DMS79 (cell line): Measurements from ENCODE around the gene PPM1F.

ENCODE experiments used
- DNase-seq: peaks from one replicate; lab custom pipeline; 2025; lab: John Stamatoyannopoulos, UW

PPM1F gene, protein sequence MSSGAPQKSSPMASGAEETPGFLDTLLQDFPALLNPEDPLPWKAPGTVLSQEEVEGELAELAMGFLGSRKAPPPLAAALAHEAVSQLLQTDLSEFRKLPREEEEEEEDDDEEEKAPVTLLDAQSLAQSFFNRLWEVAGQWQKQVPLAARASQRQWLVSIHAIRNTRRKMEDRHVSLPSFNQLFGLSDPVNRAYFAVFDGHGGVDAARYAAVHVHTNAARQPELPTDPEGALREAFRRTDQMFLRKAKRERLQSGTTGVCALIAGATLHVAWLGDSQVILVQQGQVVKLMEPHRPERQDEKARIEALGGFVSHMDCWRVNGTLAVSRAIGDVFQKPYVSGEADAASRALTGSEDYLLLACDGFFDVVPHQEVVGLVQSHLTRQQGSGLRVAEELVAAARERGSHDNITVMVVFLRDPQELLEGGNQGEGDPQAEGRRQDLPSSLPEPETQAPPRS

DNA sequence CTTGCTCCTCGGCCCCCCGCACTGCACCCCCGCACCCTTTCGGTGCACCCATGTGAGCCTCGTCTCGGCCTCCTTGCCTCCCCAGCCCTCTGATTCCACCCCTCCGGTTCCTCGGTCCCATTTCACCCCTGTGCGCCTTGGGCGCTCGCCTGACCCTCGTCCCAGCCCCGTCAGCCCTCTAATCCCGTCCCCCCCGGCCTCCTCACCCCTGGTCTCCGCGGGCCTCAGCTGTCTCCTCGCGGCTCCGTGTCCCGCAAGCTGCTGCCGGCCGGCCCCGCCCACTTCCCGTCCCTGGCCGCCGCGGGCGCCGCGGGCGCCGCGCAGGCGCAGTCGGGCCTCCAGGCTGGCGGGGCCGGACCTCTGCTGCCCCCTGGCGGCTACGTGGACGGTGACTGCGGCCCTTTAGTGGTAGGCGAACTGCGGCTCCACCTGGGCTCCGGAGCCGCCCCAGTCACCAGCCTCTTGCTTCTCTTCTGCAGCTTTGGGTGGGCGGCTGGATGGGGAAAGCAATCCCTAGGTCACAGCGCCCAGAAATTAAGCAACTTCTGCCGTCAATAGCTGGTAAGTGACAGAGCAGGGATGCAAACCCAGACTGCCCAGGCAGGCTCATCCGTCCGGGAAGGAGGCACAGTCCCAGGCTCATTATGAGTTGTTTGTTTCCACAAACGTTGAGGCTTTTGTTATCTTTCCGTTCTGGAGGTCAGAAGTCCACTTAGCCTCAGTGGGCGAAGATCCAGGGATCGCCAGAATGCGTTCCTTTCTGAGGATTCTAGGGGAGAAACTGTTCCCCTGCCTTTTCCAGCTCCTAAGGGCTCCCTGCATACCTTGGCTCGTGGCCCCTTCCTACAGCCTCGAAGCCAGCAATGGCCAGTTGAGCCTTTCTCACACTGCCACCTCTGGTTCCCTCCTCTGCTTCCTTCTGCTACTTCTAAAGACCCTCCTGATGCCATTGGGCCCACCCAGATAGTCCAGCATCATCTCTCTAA lies at the start of gene PPM1F:
PPM1F (minus strand) TSS at position 263 of the 986 bp plus-strand sequence. CDS start 6,800 bp downstream, outside the sequence.
- DNase-seq = no peak

DNA sequence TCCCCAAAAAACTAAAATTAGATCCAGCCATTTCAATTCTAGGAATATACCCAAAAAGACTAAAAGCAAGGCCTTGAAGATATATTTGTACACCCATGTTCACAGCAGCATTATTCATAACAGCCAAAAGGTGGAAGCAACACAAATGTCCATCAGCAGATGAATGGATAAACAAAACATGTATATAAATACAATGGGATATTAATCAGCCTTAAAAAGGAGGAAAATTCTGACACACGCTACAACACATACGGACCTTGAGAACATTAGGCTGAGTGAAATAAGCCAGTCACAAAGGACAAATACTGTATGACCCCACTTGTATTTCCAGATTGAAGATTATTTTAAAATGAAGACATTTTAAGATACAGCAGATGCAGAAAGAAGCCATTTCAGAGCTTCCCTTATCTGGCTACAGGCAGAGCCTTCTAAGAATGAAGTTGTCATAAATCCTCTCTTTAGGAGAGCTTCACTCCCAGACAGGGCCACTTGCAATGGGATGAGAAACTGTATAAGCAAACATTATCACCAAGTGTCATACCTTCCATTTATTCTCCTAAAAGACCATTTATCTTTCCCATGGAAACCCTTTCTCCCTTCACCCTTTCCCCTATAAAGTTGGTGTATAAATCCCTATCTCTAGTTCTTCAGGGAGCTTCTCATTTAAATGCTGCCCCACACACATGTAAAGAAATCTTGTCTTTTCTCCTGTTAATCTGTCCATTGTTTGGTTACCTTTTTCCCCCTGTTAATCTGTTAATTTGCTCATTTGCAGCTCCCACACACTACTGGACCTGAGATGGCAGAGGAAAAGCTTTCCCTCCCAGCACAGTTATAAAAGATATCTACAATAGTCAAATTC lies 49.2 kb upstream of the PPM1F start:
- no peak for DNase-seq

- no peak for DNase-seq
Observed at GRCh38 chr22:21998595-21999247, 46.1 kb upstream of the PPM1F start.

GRCh38 chr22:21996175-21996720 lies 43.6 kb upstream of the PPM1F start:
- no peak for DNase-seq

DNA sequence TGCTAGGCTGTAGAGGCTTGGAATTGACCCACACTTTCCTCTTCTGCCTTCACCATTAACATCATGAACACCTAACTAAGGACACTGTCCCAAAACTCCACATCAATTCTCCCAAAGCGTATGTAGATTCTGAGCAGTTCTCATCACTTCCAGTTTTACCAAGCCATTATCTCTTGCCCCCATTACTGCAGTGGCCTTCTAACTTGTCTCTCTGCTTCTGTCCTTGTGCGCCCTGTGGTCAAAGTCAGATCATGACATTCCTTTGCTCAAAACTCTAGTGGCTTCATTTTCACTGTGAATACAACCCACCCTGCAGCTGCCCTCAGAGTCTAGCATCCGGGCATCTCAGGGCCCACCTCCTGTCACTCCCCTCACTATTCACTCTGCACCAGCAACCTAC lies 43.0 kb upstream of the PPM1F start:
- DNase-seq = no peak

DNA sequence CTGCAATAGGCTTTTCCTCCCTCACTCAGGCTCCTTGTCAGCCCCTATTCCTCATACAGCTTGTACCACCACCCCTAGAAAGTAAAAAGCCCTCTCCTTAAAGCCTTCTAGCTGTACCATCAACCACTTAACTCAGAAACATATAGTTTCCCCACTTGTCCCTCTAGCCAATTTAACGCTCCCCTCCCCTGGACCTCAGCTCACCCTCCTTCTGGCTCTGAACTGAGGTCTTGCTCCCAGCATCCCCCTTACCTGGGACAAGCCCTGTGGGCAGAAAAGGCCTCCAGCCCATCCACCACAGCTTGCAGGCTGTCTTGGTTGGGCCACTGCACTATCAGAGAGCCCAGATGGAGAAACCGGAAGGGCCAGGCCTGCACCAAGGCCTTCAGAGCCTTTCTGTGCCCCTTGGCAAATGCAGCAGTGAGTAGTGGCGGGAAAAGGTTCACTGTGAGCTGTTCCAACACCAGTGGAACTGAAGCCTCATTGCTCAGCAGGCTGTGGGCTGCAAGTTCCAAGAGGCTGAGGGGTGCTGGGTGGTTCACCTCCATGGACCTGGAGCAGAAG lies 42.3 kb upstream of the PPM1F start:
- no peak for DNase-seq

GRCh38 chr22:21992593-21993237 lies 40.1 kb upstream of the PPM1F start:
- no peak for DNase-seq

- no peak for DNase-seq
Observed at GRCh38 chr22:21991774-21992173, 39.1 kb upstream of the PPM1F start.

- DNase-seq = no peak
Observed at GRCh38 chr22:21991304-21991596, 38.6 kb upstream of the PPM1F start.

DNA sequence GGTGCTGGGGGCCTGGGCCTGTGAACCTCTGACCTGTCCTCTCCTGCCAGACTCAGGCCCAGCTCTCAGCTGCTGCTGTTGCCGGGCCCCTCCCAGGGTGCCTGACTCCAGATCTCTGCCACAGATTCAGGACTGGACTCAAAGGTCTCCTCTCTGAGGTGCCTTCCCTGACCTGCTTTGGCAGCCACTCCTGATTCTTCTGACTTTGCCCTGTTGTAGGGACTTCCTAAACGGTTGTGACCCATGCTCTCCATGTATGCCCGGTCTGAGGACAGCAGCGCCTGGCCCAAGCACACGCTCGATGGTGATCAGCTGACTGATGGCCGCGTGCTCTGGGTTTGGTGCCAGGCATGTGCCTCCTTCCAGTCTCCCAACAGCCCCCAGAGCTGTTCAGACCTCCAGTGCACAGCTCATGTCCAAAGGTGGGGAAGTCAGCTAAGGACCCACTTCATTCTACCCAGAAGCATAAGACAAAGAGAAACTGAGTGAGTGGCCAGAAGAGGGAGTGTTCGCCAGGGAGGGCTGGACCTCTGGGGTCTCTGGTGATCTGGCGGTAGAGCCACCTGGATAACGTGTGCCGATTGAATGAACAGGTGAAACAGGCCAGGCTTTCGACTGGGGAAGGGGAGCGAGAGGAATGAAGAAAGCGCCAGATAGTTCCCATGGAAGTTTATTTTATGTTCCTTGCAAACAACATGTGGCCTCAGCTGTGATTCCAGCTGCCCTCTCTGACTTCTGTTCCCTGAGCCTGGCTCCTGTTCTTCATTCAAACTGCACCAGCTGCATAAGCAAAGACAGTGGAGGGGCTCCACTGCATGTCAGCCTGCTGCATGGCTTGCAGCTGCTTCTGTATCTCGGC lies 38.0 kb upstream of the PPM1F start:
- DNase-seq = no peak

DNA sequence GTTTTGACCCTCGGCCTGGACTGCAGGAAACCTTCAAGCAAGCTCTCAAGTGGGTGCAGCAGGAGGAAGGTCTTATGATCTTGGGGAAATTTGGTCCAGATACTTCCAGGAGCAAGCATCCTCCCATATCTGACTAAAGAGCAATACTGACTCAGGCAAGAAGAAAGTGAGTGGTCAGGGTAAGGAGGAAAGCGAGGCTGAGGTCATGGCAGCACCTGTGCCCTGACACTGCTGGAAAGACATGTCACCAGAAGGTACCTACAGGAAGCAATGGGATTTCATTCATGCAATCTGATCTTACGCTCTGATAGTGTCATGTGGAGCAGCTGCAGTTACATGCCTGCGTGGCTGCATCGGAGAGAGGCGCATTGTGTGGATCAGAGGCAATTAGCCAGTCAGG lies 36.4 kb upstream of the PPM1F start:
- no peak for DNase-seq

DNA sequence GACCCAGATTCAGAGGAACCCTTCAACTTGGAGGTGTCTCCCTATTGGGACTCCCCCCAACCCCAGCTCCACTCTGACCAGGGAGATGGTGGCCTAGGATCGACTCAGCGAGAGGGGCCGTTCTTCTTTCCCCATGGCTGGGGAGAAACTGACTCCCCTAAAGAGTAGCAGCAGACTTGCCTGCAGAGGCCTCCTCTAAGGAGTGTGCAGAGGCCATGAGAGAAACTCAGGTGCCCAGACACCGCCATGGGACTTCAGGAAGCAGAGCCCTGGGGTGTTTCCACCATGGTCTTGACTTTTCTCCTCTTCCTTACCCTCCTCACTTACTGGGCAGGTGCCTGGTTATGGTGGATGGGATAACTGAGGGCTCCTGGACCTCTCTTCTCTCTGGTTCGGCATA lies 32.6 kb upstream of the PPM1F start:
- no peak for DNase-seq

DNA sequence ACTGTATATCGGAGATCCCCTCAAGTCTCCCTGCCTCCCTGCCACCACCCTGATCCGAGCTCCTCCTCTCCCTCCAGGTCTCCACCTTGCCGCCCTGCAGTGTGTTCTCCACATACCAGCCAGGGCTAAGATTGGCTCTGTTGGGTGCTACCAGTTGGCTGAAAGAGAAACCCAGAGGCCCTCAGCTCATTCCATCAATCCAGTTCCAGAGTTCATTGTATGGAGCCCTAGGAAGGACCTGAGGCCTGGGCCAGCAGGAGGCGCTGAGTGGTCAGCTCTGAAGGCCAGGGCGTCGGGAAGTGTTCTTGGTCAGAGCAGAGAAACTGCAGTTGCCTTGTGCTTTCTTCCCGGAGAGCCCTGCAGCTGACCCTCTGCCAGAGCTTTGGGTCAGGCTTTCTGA lies 32.1 kb upstream of the PPM1F start:
- DNase-seq = no peak

DNA sequence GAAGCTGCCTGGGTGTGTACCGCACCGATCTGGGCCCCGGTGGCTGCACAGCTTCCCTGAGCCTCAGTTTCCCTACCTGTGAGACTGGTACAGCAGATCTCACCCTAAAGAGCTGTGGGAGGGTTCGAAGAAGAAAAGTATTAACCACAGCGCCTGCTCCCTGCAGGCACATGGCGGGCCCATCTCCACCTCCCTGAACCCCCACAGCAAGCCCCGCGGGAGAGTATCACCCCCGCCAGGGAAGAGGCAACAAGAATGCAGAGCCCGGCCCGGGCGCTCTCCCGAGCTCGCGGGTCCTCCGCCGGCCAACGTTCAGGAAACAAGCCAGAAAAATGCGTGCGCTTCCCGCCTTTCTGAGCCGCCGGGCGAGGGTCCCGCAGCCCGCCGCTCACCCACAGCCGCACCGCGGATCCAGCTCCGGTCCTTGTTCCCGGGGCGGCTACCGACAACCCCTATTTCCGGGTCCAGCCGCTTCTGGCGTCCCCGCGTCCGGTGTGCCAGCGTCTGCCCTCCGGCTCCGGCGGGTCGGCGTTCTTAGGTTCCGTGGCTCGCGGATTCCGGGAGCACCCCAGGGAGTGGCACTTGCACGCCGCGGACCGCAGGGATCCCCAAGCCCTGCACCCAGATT lies 29.8 kb upstream of the PPM1F start, which contains the start of gene TOP3B:
TOP3B (minus strand) TSS at position 450 of the 628 bp plus-strand sequence. CDS start 7,078 bp downstream, outside the sequence.
- peak; percentile 16 for DNase-seq

DNA sequence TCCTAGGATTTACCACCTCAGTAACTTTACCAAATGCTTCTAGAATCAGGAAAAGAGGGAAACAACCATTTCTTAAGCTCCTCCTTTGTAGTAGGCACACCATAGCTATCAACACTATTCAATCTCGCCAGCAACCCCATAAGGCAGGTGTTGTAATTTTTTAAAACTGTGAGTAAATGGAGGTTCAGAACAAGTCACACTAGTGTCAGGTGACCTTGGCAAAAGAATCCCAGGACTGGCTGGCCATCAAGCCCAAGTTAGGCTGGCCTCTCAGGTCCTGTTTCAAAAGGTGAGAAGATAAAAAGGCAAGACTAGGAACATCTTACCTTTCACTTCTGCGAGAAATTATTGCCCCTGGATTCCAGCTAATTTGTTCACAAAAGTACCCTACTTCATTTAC lies 29.2 kb upstream of the PPM1F start:
- no peak for DNase-seq

DNA sequence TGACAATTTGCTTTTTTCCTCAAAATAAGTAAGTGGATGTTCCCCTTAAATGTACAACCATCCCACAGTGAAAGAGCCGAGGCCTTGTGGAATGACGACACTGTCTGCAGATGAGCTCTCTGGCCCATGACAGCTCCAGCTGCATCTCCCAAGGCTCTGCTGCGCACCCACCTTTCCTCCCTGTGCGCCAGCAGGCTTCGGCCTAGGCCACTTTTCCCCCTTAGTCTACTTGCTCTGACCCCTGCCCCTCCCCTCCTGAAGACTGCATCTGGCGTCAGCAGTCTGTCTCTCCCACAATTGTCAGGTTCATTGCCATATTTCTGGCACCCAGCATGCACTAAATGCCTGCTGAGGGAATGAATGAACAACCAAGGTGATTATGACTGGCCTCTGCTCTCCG lies 27.9 kb upstream of the PPM1F start:
- no peak for DNase-seq

GRCh38 chr22:21978564-21979386 lies 26.1 kb upstream of the PPM1F start:
- DNase-seq = no peak

- no peak for DNase-seq
Observed at GRCh38 chr22:21977814-21978213, 25.2 kb upstream of the PPM1F start.
